H1 (cell line): ENCODE results near the gene TMEM115. TPM values are rescaled to one million over a fixed set of nuclear protein-coding genes. Genes with fewer than 3 reads are reported as not detected.

Experiments used
- CTCF ChIA-PET: fragments of 300-600 bp; sonication (Branson Sonifier 250); formaldehyde crosslinking; loops from one replicate; lab custom pipeline; 2021; ENCODE audit not compliant: partially characterized antibody; lab: Charles Lee
- POLR2A ChIA-PET: fragments of 300-600 bp; sonication (Branson Sonifier 250); formaldehyde crosslinking; loops from one replicate; lab custom pipeline; 2021; ENCODE audit warnings: inconsistent platforms; ENCODE audit not compliant: partially characterized antibody; lab: Charles Lee
- DNase-seq, 2 experiments: peaks; one replicate each; pipeline versions ENCODE4 v3.0.0 to v3.0.0-alpha.2; 2010 to 2022; ENCODE audit warnings: low spot score in 2 of 2, low read depth in 1 of 2, mixed read lengths in 1 of 2
- FAIRE-seq: peaks from 2 replicates; lab custom pipeline; 2011; peaks lifted over from hg19 to GRCh38; lab: Jason Lieb, UNC
- H2AFZ ChIP-seq: 2 replicates; pipeline ENCODE4 v1.8.1; 2012; ENCODE audit warnings: low read length, inconsistent platforms
- H2AK5ac ChIP-seq: 2 replicates; pipeline ENCODE4 v1.6.1; 2013; ENCODE audit warnings: low read depth, low read length
- H2BK120ac ChIP-seq: replicated peaks from 2 replicates; pipeline ENCODE3; 2013; ENCODE audit warnings: low read depth, low read length, inconsistent platforms
- H2BK12ac ChIP-seq: 2 replicates; pipeline ENCODE4 v1.6.1; 2013; ENCODE audit warnings: low read depth, low read length
- H2BK15ac ChIP-seq: 2 replicates; pipeline ENCODE4 v1.6.1; 2013; ENCODE audit warnings: low read length
- H2BK20ac ChIP-seq: 2 replicates; pipeline ENCODE4 v1.6.1; 2013; ENCODE audit warnings: low read length
- H2BK5ac ChIP-seq: 2 replicates; pipeline ENCODE4 v1.6.1; 2013; ENCODE audit warnings: low read depth, low read length
- H3K14ac ChIP-seq: 2 replicates; pipeline ENCODE4 v1.6.1; 2013; ENCODE audit warnings: inconsistent platforms; ENCODE audit not compliant: insufficient read length
- H3K18ac ChIP-seq: 2 replicates; pipeline ENCODE4 v1.6.1; 2013; ENCODE audit warnings: low read length; ENCODE audit errors: extremely low read depth
- H3K23ac ChIP-seq: 2 replicates; pipeline ENCODE4 v1.6.1; 2013; ENCODE audit warnings: inconsistent platforms; ENCODE audit not compliant: insufficient read length
- H3K23me2 ChIP-seq: 2 replicates; pipeline ENCODE4 v1.6.1; 2013; ENCODE audit warnings: low read depth, low read length
- H3K27ac ChIP-seq: 2 replicates; pipeline ENCODE4 v1.6.1; 2011; ENCODE audit warnings: low read depth, low read length, inconsistent platforms
- H3K27me3 ChIP-seq, 4 experiments: replicated peaks in 1 of 4; 1 replicate in 1 of 4; 2 replicates in 3 of 4; pipeline versions ENCODE4 v1.6.1 to v1.8.1; 2011 to 2013; ENCODE audit warnings: low read length in 3 of 4, mild to moderate bottlenecking in 3 of 4, inconsistent platforms in 2 of 4, mixed read lengths in 2 of 4, moderate library complexity in 1 of 4; ENCODE audit not compliant: control insufficient read depth in 3 of 4, insufficient read depth in 3 of 4; ENCODE audit errors: extremely low read depth in 1 of 4
- H3K36me3 ChIP-seq, 4 experiments: 2 replicates each; pipeline versions ENCODE4 v1.6.1 to v1.8.1; 2011 to 2013; ENCODE audit warnings: mild to moderate bottlenecking in 4 of 4, low read length in 3 of 4, moderate library complexity in 2 of 4, control low read depth in 1 of 4, inconsistent platforms in 1 of 4; ENCODE audit not compliant: insufficient read depth in 4 of 4, control insufficient read depth in 2 of 4
- H3K4ac ChIP-seq: replicated peaks from 2 replicates; pipeline ENCODE3; 2013; ENCODE audit warnings: low read length, low read depth, mixed read lengths, inconsistent platforms; ENCODE audit not compliant: insufficient read length
- H3K4me1 ChIP-seq, 4 experiments: replicated peaks in 1 of 4; 1 replicate in 1 of 4; 2 replicates in 3 of 4; pipeline versions ENCODE4 v1.6.1 to v1.8.1; 2011 to 2013; ENCODE audit warnings: low read length in 3 of 4, inconsistent platforms in 2 of 4, mixed read lengths in 1 of 4; ENCODE audit not compliant: insufficient read depth in 4 of 4, control insufficient read depth in 3 of 4
- H3K4me2 ChIP-seq, 2 experiments: 2 replicates each; pipeline versions ENCODE4 v1.6.1 to v1.8.1; 2011 to 2013; ENCODE audit warnings: low read depth in 2 of 2, low read length in 2 of 2, control low read depth in 1 of 2, inconsistent platforms in 1 of 2, mild to moderate bottlenecking in 1 of 2; ENCODE audit not compliant: insufficient read depth in 1 of 2
- H3K4me3 ChIP-seq, 4 experiments: fragments of 200-600, 300-600 bp in 1 of 4; sonication (generic), shearing (Covaris generic), sonication (Bioruptor Twin) in 1 of 4; 2 replicates each; pipeline versions ENCODE4 v1.5.1 to v1.8.1; 2011 to 2016; ENCODE audit warnings: low read length in 4 of 4, low read depth in 3 of 4, control low read depth in 2 of 4, inconsistent platforms in 2 of 4, mild to moderate bottlenecking in 2 of 4, mixed read lengths in 1 of 4, moderate library complexity in 1 of 4; ENCODE audit not compliant: insufficient read depth in 2 of 4; ENCODE audit errors: extremely low read depth in 1 of 4
- H3K56ac ChIP-seq: replicated peaks from 2 replicates; pipeline ENCODE3; 2013; ENCODE audit warnings: low read depth, mild to moderate bottlenecking, mixed read lengths, low read length, inconsistent platforms; ENCODE audit not compliant: insufficient read length
- H3K79me1 ChIP-seq: 2 replicates; pipeline ENCODE4 v1.6.1; 2013; ENCODE audit warnings: low read depth, low read length, control low read depth
- H3K79me2 ChIP-seq, 2 experiments: 2 replicates each; pipeline versions ENCODE4 v1.6.1 to v1.8.1; 2012 to 2013; ENCODE audit warnings: low read length in 2 of 2, mild to moderate bottlenecking in 2 of 2, inconsistent platforms in 1 of 2; ENCODE audit not compliant: insufficient read depth in 2 of 2, control insufficient read depth in 1 of 2
- H3K9ac ChIP-seq, 4 experiments: replicated peaks in 1 of 4; 1 replicate in 1 of 4; 2 replicates in 3 of 4; pipeline versions ENCODE4 v1.6.1 to v1.8.1; 2011 to 2013; ENCODE audit warnings: low read depth in 3 of 4, low read length in 3 of 4, control low read depth in 2 of 4, mild to moderate bottlenecking in 2 of 4, moderate library complexity in 2 of 4, inconsistent platforms in 1 of 4; ENCODE audit errors: extremely low read depth in 1 of 4
- H3K9me3 ChIP-seq, 2 experiments: 2 replicates each; pipeline versions ENCODE4 v1.6.1 to v1.8.1; 2012 to 2013; ENCODE audit warnings: mild to moderate bottlenecking in 2 of 2, moderate library complexity in 2 of 2, control low read depth in 1 of 2, inconsistent platforms in 1 of 2, low read depth in 1 of 2, low read length in 1 of 2, mixed read lengths in 1 of 2; ENCODE audit not compliant: insufficient read depth in 2 of 2
- H4K20me1 ChIP-seq, 2 experiments: replicated peaks in 1 of 2; 2 replicates each; pipeline versions ENCODE3 to v1.8.1; 2011 to 2013; ENCODE audit warnings: inconsistent platforms in 2 of 2, low read length in 2 of 2, mild to moderate bottlenecking in 1 of 2; ENCODE audit not compliant: insufficient read depth in 2 of 2, control insufficient read depth in 1 of 2
- H4K5ac ChIP-seq: 2 replicates; pipeline ENCODE4 v1.6.1; 2013; ENCODE audit warnings: low read length, low read depth, mixed read lengths, inconsistent platforms; ENCODE audit not compliant: insufficient read length
- H4K8ac ChIP-seq: 2 replicates; pipeline ENCODE4 v1.8.0; 2013; ENCODE audit warnings: mild to moderate bottlenecking, moderate library complexity, low read length, inconsistent platforms; ENCODE audit not compliant: insufficient read depth; ENCODE audit errors: extremely low read depth
- H4K91ac ChIP-seq: replicated peaks from 2 replicates; pipeline ENCODE3; 2013; ENCODE audit warnings: low read length, mixed read lengths, inconsistent platforms; ENCODE audit not compliant: insufficient read length
- ATF3 ChIP-seq: IDR thresholded peaks from 2 replicates; pipeline ENCODE4 v1.6.1; 2011; ENCODE audit warnings: low read depth, mild to moderate bottlenecking, low read length; ENCODE audit not compliant: insufficient read depth
- CBX5 ChIP-seq: fragments of 300-800, 300-1000 bp; sonication (generic); IDR thresholded peaks from 2 replicates; pipeline ENCODE4 v1.7.1; 2016; ENCODE audit warnings: antibody characterized with exemption, low read length, low read depth
- CTBP2 ChIP-seq: IDR thresholded peaks from 2 replicates; pipeline ENCODE4 v1.7.0; 2011; ENCODE audit warnings: borderline replicate concordance, mild to moderate bottlenecking, moderate library complexity, mixed read lengths, low read length; ENCODE audit not compliant: insufficient read depth, insufficient read length
- EZH2 ChIP-seq: fragments of 200-600 bp; sonication (generic); IDR thresholded peaks from 2 replicates; pipeline ENCODE4 v1.7.1; 2012; ENCODE audit warnings: low read depth, mild to moderate bottlenecking, moderate library complexity, low read length, inconsistent platforms; ENCODE audit not compliant: severe bottlenecking
- JUN ChIP-seq: IDR thresholded peaks from 2 replicates; pipeline ENCODE4 v1.6.1; 2011; ENCODE audit warnings: low read depth, mild to moderate bottlenecking, improper control_type of control experiment, low read length
- NANOG ChIP-seq: IDR thresholded peaks from 2 replicates; pipeline ENCODE4 v1.6.1; 2011; ENCODE audit warnings: low read length, low read depth, mild to moderate bottlenecking, inconsistent platforms; ENCODE audit not compliant: insufficient read depth, poor library complexity, severe bottlenecking
- RBBP5 ChIP-seq: IDR thresholded peaks from 2 replicates; pipeline ENCODE4 v1.7.1; 2012; ENCODE audit warnings: low read depth, mild to moderate bottlenecking, inconsistent platforms, low read length, moderate library complexity, borderline replicate concordance
- WGBS, 2 experiments: shearing (Covaris generic) in 1 of 2; methylation state at CpG; one replicate each; pipeline versions ENCODE4 v1.1.6 to v1.1.7; 2013 to 2015; ENCODE audit warnings: low lambda C conversion rate in 2 of 2, mixed read lengths in 2 of 2, inconsistent platforms in 1 of 2, low coverage in 1 of 2, missing lambda C conversion rate in 1 of 2; ENCODE audit not compliant: insufficient replicate concordance in 2 of 2, insufficient coverage in 1 of 2, insufficient read length in 1 of 2; ENCODE audit errors: extremely low coverage in 1 of 2, missing lambda C conversion rate in 1 of 2; 5-methylcytosine and 5-hydroxymethylcytosine counted together
- polyA plus RNA-seq, 7 experiments: library from polyadenylated mRNA; depleted of rRNA in 3 of 7; stranded (reverse) in 5 of 7; unstranded in 2 of 7; fragments of >200 nt in 5 of 7; fragments of 200-250 nt in 2 of 7; gene quantifications; 1 replicate in 5 of 7; 2 replicates in 1 of 7; 4 replicates in 1 of 7; pipeline versions ENCODE4 v1.2.1 to v1.2.3, GENCODE V29; 2011 to 2013; ENCODE audit warnings: missing spikeins in 2 of 7, mixed read lengths in 2 of 7
- total RNA-seq: library from RNA; stranded (reverse); fragmentation: NEBNext Ultra II Directional; extraction: Animal tissue kit (Norgen Biotek cat#: 25700); gene quantifications from 2 replicates; pipeline ENCODE4 v1.2.1, GENCODE V29; 2021

TMEM115 gene
- total and polyA plus RNA-seq, 2 of the 8 experiments (the other 6 are each of a cell fraction or from before 2014, with no cell fraction given) = 25.4 to 32.4 TPM

GRCh38 chr3:50319894-50320625 lies 39.3 kb downstream of the TMEM115 start:
- Histone ChIP-seq H3K9ac (peak overlapping the region; percentile 86 to 100 (median 94)), H4K91ac (peak overlapping the region; percentile 1), H3K14ac (no peak overlapping the region), H3K4me3 (peak overlapping the region; percentile 89 to 96 (median 94)), H4K20me1 (peaks cover 19 to 35% of the 10 kb centered on the region in 2 experiments), H3K23me2 (peaks cover 17% of the 10 kb centered on the region), H3K4ac (peak overlapping the region; percentile 6), H2BK5ac (peak overlapping the region; percentile 62), H2AFZ (no peak overlapping the region), H3K36me3 (peaks cover 16 to 34% (median 28%) of the 10 kb centered on the region in 4 experiments), H4K5ac (no peak overlapping the region), H3K79me1 (peaks cover 20% of the 10 kb centered on the region), H3K27ac (peak overlapping the region; percentile 72; the same call in 1 of the 2 replicates), H4K8ac (no peak overlapping the region), H3K79me2 (peaks cover 0 to 25% of the 10 kb centered on the region in 2 experiments; a peak in 3 of 4 replicates), H3K4me1 (peaks cover 0 to 35% (median 19%) of the 10 kb centered on the region in 4 experiments; a peak in 6 of 7 replicates), H2BK20ac (no peak overlapping the region), H2BK15ac (peak overlapping the region; percentile 31), H3K9me3 (no peaks in the 10 kb centered on the region), H3K18ac (no peak overlapping the region), H2BK12ac (no peak overlapping the region), H2AK5ac (peak overlapping the region; percentile 32; the same call in 1 of the 2 replicates), H3K23ac (no peak overlapping the region), H3K4me2 (peak overlapping the region; percentile 97), H3K27me3 (no peaks in the 10 kb centered on the region), H3K56ac (no peak overlapping the region), H2BK120ac (no peak overlapping the region)
- FAIRE-seq (no peak), DNase-seq (no peak)
- no peak for TF ChIP-seq CTBP2
- no peak for TF ChIP-seq CBX5
- no peak for TF ChIP-seq EZH2
- no peak for TF ChIP-seq JUN
- TF ChIP-seq ATF3 = no peak
- no peak for TF ChIP-seq RBBP5
- no peak for TF ChIP-seq NANOG
- 94% methylated on average over 29 of the region's 29 CpGs; no CpG with 5 or more reads in 1 of the 2 experiments for WGBS, 2 experiments
- CTCF ChIA-PET = interaction anchor here (0.6 to 5.6 kb wide), 13 partner anchors 13 to 628 kb away, joined by 3 to 60 read pairs (median 5); partner anchors contain the start of genes HYAL1, HYAL3 and NAA80
- POLR2A ChIA-PET = interaction anchor here (0.7 to 12.6 kb wide), 14 partner anchors 10 to 161 kb away, joined by 3 to 149 read pairs (median 5); partner anchors contain the start of genes HYAL1, HYAL3, LSMEM2 and NAA80
